ENCODE results near the gene FOXR1.

- TF ChIP-seq POLR2A (IDR thresholded peaks at IDR 0.05; ENCODE audit: low read length) (no peak), GATA1 (IDR thresholded peaks at IDR 0.05; ENCODE audit: low read depth, low read length) (no peak)
Measured at GRCh38 chr11:118971646-118972045, at the start of gene FOXR1.

Measured in erythroblast (primary cell).